ENCODE results near the gene CDK1. TPM values are rescaled to one million over a fixed set of nuclear protein-coding genes. Genes with fewer than 3 reads are reported as not detected.

Gene CDK1
- 25.3 and 41.8 TPM in 2 replicates for total RNA-seq

- DNase-seq (ENCODE audit: low read depth in 2 of 2) = peak; percentile 96 to 98
Observed at GRCh38 chr10:60778214-60778970, at the start of gene CDK1. Gene CDK1, plus strand, starts transcription at chr10:60778478. Its CDS starts 1,688 bp downstream, at chr10:60780166.

- DNase-seq (ENCODE audit: low read depth in 2 of 2) = no peak
Observed at GRCh38 chr10:60729106-60729505, 49.2 kb upstream of the CDK1 start.

- no peak for DNase-seq (ENCODE audit: low read depth in 2 of 2)
Observed at GRCh38 chr10:60731134-60731885, 47.0 kb upstream of the CDK1 start.

GRCh38 chr10:60732198-60732806 lies 46.0 kb upstream of the CDK1 start:
- no peak for DNase-seq (ENCODE audit: low read depth in 2 of 2)

DNA sequence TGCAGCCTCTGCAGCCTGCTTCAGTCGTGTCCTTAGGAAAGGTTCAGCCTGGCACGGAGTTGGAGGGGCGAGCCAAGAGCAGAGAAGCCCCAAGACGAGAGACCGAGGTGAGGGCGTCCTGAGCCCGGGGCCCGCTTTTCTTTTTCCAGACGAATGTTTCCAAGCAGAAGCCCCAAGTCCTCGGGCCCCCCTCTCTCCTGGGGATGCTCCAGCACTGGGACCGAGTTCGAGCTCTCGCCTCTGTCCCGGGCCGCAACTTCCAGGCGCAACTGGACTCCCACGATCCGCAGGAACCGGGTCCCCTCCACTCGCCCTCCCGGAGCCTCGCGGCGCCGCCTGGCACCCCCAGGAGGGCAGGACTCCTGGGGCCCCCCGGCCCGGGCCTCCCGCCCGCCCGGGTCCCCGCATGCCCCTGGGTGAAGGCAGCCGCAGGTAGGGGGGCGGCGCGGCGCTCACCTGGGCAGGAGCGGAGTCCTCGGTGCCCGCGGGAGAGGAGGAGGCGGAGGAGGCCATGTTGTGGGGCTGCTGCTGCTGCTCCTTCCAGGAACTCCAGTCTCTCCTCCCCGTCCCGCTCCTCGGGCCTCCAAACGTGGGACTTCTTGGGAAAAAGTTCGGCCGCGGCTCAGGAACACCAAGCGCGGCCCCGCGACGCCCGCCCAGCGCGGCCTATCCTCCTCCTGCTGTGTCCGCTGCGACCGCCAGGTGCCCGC lies 45.3 kb upstream of the CDK1 start:
- DNase-seq (ENCODE audit: low read depth in 2 of 2) = peak in 1 of 2 donors; percentile 3

DNA sequence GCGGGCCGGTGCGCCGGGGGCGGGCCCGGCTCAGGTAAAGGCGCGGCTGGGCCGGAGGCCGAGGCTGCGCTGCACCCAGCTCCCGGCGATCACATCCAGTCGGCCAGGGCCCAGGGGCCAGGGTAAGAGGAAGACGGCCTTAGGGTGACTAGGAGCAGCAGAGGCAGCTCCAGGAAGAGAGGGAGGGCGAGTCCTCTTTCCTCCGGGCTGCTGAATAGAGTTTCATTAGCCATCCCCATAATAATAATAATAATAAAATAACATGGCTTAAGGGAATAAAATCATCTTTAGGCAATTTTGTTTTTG lies 44.8 kb upstream of the CDK1 start:
- no peak for DNase-seq (ENCODE audit: low read depth in 2 of 2)

DNA sequence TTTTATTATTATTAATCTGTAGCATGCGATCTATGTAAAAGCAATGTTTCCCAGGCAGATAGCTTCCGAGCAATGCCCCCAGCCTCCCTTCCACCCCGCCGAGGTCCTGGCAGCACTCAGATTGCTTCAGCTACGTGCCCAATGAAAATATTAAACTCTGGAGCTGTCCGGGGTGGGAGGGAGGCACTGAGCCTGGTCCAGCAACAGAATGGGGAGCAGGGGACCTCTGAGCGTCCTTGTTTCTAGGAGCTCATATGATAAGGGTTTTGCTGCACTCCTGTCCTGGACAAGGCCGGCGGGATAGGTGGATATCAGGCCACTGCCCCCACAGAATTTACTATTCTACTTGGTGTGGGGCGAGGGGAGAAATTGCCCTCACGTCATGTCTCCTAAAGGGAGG lies 44.5 kb upstream of the CDK1 start:
- DNase-seq (ENCODE audit: low read depth in 2 of 2) = no peak

GRCh38 chr10:60734226-60734625 lies 44.1 kb upstream of the CDK1 start:
- no peak for DNase-seq (ENCODE audit: low read depth in 2 of 2)

GRCh38 chr10:60735244-60735643 lies 43.0 kb upstream of the CDK1 start:
- no peak for DNase-seq (ENCODE audit: low read depth in 2 of 2)

DNA sequence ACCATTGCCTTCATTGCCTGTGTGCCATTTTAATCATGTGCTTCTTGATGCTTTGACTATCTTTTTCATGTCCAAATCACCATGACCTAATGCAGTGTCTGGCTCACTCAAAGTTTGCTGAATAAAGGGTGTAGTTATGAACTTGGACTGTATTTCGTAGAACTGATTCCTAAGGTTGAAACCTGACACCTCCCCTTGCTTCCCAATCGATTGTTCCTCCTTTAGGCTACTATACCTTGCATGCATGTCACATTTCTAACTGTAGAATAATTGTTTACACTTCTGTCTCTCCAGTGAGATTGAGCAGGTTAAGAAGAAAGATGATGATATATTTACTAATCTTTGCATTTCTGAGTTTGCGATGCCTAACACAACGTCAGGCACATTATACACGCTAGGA lies 41.0 kb upstream of the CDK1 start:
- no peak for DNase-seq (ENCODE audit: low read depth in 2 of 2)

GRCh38 chr10:60739558-60739957 lies 38.7 kb upstream of the CDK1 start:
- no peak for DNase-seq (ENCODE audit: low read depth in 2 of 2)

DNA sequence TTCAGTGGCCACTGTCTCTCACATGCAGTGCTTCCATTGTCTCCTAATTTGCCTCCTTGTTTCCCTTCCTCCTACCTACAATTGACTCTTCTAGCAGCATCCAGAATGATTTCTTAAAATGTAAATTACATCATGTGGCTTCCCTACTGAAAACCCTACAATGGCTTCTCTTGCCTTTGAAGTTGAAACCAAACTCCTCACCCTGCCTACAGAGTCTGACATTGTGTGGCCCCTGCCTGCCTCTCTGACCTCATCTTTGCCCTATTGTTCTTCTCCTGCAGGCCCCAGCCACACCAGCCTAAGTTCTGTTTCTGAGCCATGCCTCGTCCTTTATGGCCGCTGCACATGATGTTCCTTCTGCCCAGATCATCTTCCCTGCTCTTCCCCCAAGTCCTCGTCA lies 35.8 kb upstream of the CDK1 start:
- no peak for DNase-seq (ENCODE audit: low read depth in 2 of 2)

DNA sequence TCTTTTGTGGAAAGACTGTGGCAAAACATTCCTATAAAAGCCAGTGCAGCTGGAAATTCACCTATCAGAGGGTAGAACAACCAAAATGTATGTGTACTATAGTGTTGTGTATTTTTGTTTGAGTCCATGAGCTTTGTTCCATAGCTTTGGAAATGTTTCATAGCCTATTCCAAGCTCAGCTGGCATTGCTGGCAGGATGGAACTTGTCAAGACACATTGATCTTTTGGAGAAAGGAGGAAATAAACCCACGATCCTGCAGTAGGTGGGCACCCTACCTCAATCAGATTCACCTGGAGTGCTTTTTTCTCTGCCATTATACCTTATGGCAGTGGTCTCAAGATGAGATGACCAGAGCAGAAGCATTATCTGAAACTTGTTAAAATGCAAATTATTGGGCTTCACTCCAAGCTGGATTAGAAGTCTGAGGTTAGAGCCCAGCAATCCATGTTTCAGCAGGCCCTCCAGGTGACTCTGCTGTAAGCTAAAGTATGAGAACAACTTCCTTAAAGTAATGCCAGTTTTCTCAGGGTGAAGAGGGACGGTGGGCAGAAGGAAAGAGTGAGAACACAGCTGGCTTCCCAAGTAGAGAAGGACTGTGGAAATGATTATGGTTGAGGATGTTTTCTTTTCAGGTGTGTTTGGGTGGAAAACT lies 30.3 kb upstream of the CDK1 start:
- no peak for DNase-seq (ENCODE audit: low read depth in 2 of 2)

DNA sequence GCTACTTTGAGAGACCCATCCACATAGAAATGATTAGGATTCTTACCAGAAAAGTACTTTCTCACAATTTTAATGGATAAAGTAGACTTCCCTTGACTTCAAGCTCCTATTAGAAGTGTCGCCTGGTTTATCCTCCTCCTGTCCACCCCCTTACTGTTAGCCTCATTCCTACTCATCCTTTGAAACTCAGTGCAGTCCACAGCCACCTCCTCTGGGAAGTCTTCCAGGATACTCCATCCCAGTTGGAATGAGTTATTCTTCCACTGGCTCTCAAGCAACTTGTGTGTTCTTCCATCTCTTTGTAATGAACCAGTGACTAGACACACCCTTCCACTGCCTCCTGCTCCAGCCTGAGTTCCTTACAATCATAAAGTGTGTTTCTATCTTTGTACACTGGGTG lies 25.1 kb upstream of the CDK1 start:
- DNase-seq (ENCODE audit: low read depth in 2 of 2) = no peak

DNA sequence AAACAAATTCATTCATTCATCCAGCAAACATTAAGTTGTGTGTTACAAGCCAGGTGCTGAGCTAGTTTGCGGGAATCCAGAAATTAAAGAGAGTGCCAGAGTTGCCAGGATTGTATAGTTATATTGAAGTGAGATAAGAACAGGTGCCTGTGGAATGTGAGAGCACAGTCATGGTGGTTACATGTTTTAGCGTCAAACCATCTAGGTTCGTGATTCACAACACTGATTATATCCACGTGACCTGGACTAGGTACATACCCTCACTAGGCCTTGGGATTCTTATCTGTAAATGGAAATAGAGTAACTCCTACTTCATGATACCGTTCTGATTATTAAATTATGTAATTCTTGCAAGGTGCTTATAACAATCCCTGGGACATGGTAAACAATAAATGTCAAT lies 24.5 kb upstream of the CDK1 start:
- DNase-seq (ENCODE audit: low read depth in 2 of 2) = no peak

GRCh38 chr10:60757420-60757895 lies 20.8 kb upstream of the CDK1 start:
- DNase-seq (ENCODE audit: low read depth in 2 of 2) = no peak

- no peak for DNase-seq (ENCODE audit: low read depth in 2 of 2)
Observed at GRCh38 chr10:60759181-60759580, 19.1 kb upstream of the CDK1 start.

DNA sequence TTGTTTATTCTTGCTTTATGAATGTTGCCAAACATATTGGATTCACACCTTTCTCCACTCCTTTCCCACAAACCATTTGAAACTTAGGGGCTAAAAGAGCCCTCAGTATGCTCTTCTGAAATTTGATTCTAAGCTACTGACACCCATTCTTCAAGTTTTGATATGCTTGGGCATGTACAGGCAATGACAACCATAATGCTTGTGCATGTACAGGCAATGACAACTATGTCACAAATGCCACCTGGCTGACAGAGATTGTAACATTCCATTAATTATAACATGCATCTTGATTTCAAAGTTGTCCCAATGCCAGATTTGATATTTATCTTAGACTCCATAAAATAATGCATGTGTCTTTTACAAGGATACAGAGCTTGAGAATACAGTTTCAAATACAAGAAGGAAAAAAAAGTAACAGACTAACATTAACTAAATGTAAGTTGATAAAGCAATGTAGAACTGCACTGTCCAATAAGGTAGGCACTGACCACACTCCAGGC lies 17.5 kb upstream of the CDK1 start:
- no peak for DNase-seq (ENCODE audit: low read depth in 2 of 2)

DNA sequence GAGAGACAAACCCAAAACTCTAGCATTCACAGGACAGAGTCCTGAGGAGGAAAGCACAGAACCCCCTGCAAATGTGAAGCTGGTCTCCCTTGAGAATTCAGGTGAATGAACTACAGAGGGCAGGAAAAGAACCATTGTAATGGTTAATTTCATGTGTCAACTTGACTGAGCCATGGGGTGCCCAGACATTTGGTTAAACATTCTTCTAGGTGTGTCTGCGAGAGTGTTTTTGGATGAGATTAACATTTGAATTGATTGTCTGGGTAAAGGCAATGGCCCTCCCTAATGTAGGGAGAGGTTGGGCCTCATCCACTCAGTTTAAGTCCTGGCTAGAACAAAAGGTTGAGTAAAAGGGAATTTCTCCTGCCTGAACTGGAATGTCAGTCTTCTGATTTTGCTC lies 15.7 kb upstream of the CDK1 start:
- no peak for DNase-seq (ENCODE audit: low read depth in 2 of 2)

DNA sequence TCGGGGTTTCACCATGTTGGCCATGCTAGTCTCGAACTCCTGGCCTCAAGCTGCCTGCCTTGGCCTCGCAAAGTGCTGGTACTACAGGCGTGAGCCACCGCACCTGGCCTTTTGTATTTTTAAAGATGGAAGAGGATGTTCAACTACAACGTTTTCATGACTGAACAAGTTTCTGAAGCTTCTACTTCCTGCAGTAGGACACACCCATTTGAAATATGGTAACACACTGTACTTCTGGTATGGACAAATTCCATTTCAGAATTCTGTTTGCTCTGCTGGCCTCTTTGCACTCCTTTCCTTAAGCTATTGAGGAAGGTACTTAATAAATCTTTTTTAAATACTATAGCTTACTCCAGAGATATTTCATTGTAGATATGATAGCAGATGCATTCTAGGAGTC lies 10.9 kb upstream of the CDK1 start:
- DNase-seq (ENCODE audit: low read depth in 2 of 2) = no peak

- DNase-seq (ENCODE audit: low read depth in 2 of 2) = no peak
Observed at GRCh38 chr10:60769406-60769805, 8.9 kb upstream of the CDK1 start.

Data from dermis microvascular lymphatic vessel endothelial cell (primary cell).